Measurements from ENCODE around the gene SLCO1B3.

The SLCO1B3 gene

GRCh38 chr12:20832911-20833310, 22.4 kb downstream of the SLCO1B3 start:
- H3K9ac ChIP-seq (ENCODE audit: low read length): no peak overlapping the region
- H3K9me2 ChIP-seq (ENCODE audit: low read depth, low read length): no peaks in the 10 kb centered on the region
- no peaks in the 10 kb centered on the region for H3F3A ChIP-seq (ENCODE audit: insufficient read depth, low read length)
- TF ChIP-seq EZH2 (IDR thresholded peaks at IDR 0.05; ENCODE audit: borderline replicate concordance, low read length) (no peak), CTCF (IDR thresholded peaks at IDR 0.05; ENCODE audit: low read length) (no peak)
- no peaks in the 10 kb centered on the region for H3K36me3 ChIP-seq (ENCODE audit: insufficient read depth, low read length)
- H3K4me3 ChIP-seq (ENCODE audit: low read depth, low read length, poor library complexity, severe bottlenecking): no peak overlapping the region
- H3K9me3 ChIP-seq (ENCODE audit: low read length): no peaks in the 10 kb centered on the region
- no peak overlapping the region for H3K27ac ChIP-seq (ENCODE audit: low read depth, low read length, poor library complexity, severe bottlenecking)
- H3K27me3 ChIP-seq (ENCODE audit: insufficient read depth, low read length): no peaks in the 10 kb centered on the region
- no peak overlapping the region for H2AFZ ChIP-seq (ENCODE audit: low read length)
- H3K4me1 ChIP-seq (ENCODE audit: insufficient read depth, low read length, severe bottlenecking): no peaks in the 10 kb centered on the region
- no peak overlapping the region for H3K4me2 ChIP-seq (ENCODE audit: low read length)
- no peaks in the 10 kb centered on the region for H4K20me1 ChIP-seq (ENCODE audit: insufficient read depth, low read length)
- H3K79me2 ChIP-seq (ENCODE audit: insufficient read depth, low read length): no peaks in the 10 kb centered on the region

GRCh38 chr12:20852649-20853048, 42.1 kb downstream of the SLCO1B3 start:
- Histone ChIP-seq H3K9ac (ENCODE audit: low read length) (no peak overlapping the region), H2AFZ (ENCODE audit: low read length) (no peak overlapping the region), H3F3A (ENCODE audit: insufficient read depth, low read length) (no peaks in the 10 kb centered on the region), H3K9me3 (ENCODE audit: low read length) (no peaks in the 10 kb centered on the region), H3K36me3 (ENCODE audit: insufficient read depth, low read length) (no peaks in the 10 kb centered on the region), H3K9me2 (ENCODE audit: low read depth, low read length) (no peaks in the 10 kb centered on the region), H3K27me3 (ENCODE audit: insufficient read depth, low read length) (no peaks in the 10 kb centered on the region), H3K4me3 (ENCODE audit: low read depth, low read length, poor library complexity, severe bottlenecking) (no peak overlapping the region), H3K79me2 (ENCODE audit: insufficient read depth, low read length) (no peaks in the 10 kb centered on the region), H3K27ac (ENCODE audit: low read depth, low read length, poor library complexity, severe bottlenecking) (no peak overlapping the region), H3K4me2 (ENCODE audit: low read length) (no peak overlapping the region), H3K4me1 (ENCODE audit: insufficient read depth, low read length, severe bottlenecking) (no peaks in the 10 kb centered on the region), H4K20me1 (ENCODE audit: insufficient read depth, low read length) (no peaks in the 10 kb centered on the region)
- no peak for TF ChIP-seq CTCF (IDR thresholded peaks at IDR 0.05; ENCODE audit: low read length)

GRCh38 chr12:20863056-20863455, 52.6 kb downstream of the SLCO1B3 start:
- H3K4me2 ChIP-seq (ENCODE audit: low read length): no peak overlapping the region
- no peaks in the 10 kb centered on the region for H3K79me2 ChIP-seq (ENCODE audit: insufficient read depth, low read length)
- H3K4me3 ChIP-seq (ENCODE audit: low read depth, low read length, poor library complexity, severe bottlenecking): no peak overlapping the region
- no peaks in the 10 kb centered on the region for H3K27me3 ChIP-seq (ENCODE audit: insufficient read depth, low read length)
- no peak for TF ChIP-seq EZH2 (IDR thresholded peaks at IDR 0.05; ENCODE audit: borderline replicate concordance, low read length)
- no peak for TF ChIP-seq CTCF (IDR thresholded peaks at IDR 0.05; ENCODE audit: low read length)
- H3K9me3 ChIP-seq (ENCODE audit: low read length): no peaks in the 10 kb centered on the region
- H3K9ac ChIP-seq (ENCODE audit: low read length): no peak overlapping the region
- H3K36me3 ChIP-seq (ENCODE audit: insufficient read depth, low read length): no peaks in the 10 kb centered on the region
- no peaks in the 10 kb centered on the region for H3K4me1 ChIP-seq (ENCODE audit: insufficient read depth, low read length, severe bottlenecking)
- no peak overlapping the region for H2AFZ ChIP-seq (ENCODE audit: low read length)
- no peaks in the 10 kb centered on the region for H3K9me2 ChIP-seq (ENCODE audit: low read depth, low read length)
- no peaks in the 10 kb centered on the region for H3F3A ChIP-seq (ENCODE audit: insufficient read depth, low read length)
- no peak overlapping the region for H3K27ac ChIP-seq (ENCODE audit: low read depth, low read length, poor library complexity, severe bottlenecking)
- no peaks in the 10 kb centered on the region for H4K20me1 ChIP-seq (ENCODE audit: insufficient read depth, low read length)

Data from OCI-LY1 (cell line).